Left hindlimb (tissue), 1 donor: ENCODE measurements around the gene SH3D19.

ENCODE experiments used
- DNase-seq: peaks from one replicate; pipeline ENCODE4 v3.0.0-alpha.2; 2018

The SH3D19 gene

DNA sequence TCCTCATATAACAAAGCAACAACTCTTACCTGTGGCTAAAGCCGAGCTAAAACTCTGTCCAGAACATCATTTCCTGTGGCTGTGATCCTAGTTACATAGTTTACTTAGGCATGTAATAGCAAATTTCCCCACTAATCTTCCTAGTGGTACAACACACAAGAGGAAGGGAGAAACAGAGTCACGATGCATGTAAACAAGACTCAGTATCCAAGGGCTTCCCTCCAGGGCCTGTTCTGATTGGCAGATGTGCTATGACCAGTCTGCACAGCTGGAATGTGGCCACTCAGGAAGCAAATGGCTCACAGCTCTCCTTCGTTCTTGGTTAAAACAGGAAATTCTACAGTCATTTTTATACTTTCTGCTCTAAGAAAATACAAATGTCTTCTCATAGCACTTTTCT lies 97.7 kb downstream of the SH3D19 start:
- DNase-seq = peak; percentile 85

DNA sequence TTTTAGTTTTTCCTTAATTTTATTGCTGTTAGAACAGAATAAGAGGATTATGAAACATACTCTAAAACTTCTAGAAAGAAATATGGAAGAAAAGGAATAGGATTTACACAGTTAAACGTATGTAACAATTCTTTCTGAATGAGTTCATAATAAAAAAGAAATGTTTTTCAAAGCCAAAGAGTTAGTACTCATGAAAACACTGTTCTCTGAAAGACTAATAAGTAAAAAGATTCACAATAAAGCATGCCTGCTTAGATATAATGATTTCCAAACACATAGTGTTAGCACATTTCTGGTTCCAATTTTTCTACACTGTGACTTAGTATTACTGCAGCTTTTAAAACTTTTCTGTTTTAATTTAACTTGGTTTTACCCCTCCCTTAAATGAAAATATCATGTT lies 98.2 kb downstream of the SH3D19 start:
- no peak for DNase-seq

DNA sequence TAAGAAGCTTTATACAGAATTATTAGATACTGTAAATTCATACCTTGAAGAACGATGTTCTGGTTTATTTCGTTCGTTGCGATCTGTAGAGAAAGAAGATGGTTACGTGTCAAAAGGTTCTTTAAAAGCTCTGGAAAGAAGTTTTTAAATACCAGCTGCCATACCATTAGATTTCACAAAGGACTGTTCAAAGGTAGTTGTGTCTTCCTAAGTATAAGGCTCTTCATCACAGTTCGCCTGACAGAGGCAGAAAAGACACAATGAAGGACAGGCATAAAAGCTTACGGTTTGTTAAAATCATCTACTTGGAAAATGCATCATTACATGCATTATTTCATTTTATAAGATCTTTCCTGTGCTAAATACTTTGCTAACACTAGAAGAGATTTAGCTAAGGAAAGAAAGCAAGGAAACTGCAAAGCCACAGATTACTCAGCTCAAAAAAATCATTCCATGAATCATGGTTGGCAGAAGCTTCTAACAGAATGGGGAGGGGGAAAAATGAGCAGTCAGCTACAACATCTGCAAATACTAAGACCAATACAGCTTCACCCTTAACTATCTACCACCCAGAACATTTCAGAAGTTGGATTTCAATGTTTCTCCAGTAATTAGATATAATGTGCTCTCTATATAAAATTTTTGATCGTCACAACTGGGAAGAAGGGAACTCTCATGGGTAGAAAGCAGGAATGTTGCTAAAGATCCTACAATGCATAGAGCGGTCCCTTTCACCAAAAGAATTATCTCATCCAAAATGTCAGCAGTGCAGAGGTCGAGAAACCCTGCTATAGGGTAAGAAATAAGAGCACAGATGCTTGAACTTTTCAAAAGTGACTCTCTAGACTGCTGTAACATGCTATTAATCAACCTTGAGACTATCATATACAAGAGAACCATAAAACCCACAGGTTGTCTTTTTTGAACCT lies 99.1 kb downstream of the SH3D19 start:
- DNase-seq = peak; percentile 51

DNA sequence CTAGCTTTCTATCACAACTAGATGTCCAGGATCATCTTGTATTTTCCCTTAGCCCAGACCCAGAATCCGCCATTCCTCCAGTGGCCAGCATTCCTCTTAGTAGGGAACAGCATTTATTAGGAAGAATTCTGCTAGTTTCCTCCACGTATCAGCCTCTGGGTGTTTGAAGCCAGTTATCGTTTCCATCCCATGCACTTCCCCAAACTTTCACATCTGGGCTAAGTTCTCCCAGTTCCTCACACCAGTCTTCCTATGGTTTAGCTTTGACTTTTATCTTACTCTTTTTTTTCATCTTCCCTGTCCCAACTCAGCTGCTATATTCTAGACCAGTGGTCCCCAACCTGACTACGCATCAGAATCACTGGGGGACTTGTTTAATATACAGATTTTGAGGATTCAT lies 101.9 kb downstream of the SH3D19 start:
- no peak for DNase-seq

DNA sequence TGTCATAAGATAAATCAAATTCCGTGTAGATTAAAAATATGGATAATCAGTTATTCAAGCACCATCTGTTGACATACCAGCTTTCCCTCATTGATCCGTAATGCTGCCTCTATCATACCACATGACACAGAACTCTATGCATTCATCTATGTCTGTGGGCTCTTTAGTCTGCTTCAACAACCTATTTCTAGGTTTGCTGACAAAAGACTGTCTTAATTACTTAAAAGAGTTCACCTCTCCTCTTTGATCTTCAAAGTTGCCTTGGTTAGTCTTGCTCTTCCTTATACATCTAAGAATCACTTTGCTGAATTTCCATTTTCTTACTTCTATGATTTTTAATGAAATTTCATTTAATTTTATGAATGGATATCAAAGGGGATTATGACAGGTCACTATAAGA lies 105.5 kb downstream of the SH3D19 start:
- no peak for DNase-seq

DNA sequence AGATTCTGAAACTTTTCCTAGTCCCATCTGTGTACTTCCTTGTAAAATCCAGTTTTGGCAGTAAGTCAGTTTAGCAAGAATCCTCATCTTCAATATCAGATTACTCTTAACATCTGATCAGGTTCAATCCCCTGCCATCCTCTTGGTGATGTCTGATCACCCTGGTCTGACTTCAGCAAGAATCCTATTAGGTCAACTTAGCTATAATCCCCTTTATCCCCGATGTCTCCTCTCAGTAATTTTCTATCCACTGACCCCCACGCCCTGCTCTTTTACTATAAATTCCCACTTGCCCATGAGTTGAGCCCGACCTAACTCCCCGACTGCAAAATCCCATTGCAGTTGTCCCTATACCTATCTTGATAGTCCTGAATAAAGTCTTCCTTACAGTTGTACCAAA lies 106.3 kb downstream of the SH3D19 start:
- no peak for DNase-seq

DNA sequence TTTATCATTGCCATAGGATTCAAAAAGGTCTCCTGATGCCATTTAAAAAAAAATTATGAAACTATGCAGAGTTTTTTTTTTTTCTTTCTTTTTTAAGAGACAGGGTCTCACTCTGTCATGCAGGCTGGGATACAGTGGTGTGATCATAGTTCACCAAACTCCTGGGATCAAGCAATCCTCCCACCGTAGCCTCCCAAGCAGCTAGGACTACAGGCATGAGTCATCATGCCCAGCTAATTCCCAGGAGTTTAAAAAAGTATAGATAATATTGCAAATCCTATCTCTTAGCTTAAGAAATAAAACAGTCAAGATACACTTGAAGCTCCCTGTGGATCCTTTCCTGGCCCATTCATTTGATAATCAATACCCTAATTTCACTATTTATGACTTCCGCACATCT lies 107.1 kb downstream of the SH3D19 start:
- no peak for DNase-seq

DNA sequence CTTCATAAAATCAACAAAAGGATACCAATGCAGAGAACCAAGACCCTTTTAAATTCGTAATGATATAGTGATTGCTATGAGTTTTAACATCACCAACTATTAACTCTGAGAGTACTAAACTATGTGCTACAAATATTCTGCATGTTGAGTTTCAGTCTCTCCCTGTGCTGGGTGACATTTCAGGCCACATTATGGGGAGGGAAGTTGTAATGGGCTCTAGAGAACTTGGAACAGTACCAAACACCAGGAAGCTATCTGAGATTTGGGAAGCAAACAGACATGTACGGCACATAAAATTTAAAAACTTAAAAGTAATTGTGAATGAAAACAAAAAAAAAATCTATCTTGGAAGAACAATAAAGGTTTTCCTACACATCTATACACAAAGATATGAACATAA lies 108.1 kb downstream of the SH3D19 start:
- no peak for DNase-seq

DNA sequence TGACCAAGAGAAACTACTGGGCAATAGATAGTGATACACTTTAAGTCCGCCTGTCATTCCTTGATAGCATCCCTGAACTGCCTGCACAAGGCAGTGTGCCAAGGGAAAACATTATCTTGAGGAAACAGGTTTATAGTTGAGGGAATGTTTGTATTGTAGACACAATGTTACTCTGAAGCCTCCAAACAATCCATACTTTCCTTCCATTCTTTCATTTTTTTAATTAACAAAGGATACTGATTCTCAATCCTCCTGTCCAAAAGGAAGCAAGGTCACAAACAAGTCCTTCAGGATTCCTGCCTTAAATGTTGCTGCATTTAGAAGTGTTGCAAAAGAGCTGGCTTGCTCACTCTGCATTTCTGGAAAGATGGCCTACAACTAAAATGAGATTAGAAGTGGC lies 110.1 kb downstream of the SH3D19 start:
- DNase-seq = no peak

DNA sequence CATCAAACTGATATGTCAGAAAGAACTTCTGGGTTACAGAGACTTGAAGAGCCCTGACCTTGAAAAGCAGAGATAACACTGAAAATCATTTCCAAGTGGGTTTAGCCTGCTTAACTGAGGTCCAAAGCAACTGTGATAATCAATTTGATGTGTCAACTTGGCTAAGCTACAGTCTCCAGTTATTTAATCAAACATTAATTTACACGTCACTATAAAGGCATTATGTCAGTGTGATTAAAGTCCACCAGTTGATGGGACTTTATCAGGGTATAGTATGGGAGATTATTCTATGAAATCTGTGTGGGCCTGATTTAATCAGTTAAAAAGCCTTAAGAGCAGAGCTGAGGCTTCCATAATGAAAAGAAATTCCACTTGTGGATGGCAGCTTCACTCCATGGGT lies 117.5 kb downstream of the SH3D19 start:
- no peak for DNase-seq

DNA sequence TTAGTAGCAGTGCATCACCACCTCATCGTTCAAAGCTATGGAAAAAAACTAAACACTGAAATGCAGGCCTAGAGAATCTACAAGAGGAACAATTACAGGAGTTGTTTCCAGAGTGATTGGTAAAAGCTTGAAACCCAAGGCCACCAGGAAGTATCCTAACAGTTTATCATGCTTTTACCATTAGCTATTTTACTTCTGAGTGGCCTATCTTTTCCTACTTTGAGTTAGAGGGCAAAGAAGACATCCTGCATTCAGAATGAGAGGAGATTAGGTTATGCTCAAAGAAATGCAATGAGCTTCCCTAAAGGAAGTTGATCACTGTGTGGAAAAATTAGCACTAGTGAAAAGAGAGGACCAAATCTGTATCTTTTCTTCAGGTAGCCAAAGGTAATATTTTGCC lies 118.2 kb downstream of the SH3D19 start:
- no peak for DNase-seq

DNA sequence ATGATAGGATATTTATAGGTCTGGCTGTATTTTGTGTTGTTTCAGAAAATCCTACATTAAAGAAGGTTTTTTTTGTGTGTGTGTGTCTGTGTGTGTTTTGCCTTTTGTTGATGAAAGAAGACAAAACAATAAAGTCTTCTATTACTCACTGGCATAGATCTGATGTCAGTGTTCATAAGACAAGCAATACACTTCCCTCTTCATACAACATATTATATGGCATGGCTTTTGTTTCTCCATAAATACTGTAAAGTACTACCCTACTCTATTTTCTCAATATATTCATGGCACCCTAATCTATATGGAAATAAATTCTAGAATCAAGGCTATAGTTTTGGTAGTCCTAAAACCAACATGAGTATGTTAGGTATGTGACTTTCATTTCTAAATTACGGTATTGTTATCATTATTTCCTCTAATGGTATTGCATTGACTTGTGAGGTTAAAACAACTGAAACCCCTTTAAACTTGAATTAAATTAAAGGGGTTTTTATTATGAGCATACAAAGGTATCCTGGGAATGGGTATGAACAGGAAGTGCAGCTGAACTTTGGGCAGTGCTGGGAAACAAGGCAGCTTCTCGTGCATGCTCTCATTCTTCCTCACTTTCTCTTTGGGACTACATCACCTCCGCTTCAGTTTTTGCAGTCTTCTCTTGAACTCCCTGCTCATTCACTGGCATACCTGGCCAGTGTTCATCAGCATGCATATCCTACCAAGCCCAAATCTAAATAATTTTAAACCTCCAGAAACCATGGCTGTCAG lies 119.0 kb downstream of the SH3D19 start:
- DNase-seq = no peak

DNA sequence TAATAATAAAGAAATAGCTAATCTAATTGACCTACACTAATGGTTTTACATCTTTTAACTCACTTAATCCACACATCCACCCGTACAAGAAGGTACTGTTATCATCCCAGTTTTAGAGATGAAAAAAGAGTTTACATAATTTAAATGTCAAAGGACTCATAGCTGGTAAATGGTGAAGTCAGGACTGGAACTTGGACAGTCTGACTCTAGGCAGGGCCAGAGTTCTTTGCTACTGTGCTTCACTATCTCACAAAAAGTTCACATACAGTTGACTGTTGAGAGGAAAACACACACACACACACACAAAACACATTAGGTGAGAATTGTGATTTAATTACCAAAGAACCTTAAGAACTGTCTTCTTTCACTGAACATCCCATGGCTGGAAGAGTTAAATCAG lies 119.7 kb downstream of the SH3D19 start:
- DNase-seq = no peak

DNA sequence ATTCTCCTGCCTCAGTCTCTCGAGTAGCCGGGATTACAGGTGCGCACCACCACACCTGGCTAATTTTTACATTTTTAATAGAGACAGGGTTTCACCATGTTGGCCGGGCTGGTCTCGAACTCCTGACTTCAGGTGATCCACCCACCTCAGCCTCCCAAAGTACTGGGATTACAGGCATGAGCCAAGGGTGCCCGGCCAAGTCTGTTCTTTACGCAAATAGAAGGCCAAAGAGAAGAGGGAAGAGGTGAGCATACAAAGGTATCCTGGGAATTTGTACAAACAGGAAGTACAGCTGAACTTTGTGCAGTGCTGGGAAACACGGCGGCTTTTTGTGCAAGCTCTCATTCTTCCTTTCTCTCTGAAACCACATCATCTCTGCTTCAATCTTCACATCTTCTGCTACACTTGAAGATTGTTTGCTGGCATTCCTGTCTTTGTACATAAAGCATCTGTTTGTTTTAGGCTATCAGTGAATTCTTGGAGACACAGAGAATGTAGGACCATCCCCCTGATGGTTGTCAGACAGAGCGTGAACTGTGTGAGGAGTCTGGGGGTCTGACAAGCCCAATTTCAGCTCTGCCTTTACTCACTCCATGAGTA lies 120.4 kb downstream of the SH3D19 start:
- DNase-seq = no peak

DNA sequence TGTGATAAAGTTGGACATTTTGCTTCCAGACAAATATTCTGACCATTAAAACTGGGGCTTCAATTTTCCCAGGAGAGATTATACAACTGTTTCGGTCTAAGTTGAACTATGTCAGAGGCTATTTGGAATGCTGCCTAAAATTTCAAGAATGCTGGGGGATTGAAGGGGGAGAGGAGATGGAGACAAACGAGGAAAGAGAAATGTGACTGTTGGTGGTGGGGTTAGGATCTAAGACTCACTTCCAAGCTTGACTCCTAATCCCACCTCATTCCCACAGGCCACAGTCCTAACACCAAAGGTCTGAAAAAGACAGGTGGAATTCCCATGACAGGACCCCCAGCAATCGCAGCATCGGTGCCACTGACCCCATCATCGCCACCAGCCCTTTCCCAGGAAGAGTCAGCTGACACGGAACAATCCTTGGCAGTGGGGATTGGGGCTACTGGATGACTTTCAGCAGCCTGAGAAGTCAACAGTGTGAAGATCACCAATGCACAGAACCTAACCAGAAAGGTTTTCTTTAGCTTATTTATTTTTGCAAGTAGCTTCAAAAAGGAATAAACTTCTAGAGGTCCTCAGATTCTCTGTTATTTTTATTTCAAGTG lies 122.5 kb downstream of the SH3D19 start:
- no peak for DNase-seq

DNA sequence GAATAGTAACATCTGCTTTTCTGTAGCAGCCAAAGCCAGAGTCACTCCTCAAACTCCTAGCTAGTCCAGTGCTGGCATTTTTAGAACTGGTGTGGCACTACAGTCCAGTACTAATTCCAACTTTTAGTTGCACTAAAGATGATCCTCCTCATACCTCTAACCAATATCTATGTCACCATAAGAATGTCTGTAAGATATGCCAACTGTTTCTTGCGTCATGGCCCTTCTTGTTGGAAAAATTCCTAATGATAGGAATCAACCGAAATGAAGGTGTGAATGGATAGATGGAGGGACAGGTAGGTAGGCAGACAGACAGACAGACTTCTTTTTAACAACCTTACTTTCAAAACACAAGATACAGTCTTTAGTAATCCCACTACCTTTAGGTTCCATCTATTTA lies 123.0 kb downstream of the SH3D19 start:
- DNase-seq = no peak

DNA sequence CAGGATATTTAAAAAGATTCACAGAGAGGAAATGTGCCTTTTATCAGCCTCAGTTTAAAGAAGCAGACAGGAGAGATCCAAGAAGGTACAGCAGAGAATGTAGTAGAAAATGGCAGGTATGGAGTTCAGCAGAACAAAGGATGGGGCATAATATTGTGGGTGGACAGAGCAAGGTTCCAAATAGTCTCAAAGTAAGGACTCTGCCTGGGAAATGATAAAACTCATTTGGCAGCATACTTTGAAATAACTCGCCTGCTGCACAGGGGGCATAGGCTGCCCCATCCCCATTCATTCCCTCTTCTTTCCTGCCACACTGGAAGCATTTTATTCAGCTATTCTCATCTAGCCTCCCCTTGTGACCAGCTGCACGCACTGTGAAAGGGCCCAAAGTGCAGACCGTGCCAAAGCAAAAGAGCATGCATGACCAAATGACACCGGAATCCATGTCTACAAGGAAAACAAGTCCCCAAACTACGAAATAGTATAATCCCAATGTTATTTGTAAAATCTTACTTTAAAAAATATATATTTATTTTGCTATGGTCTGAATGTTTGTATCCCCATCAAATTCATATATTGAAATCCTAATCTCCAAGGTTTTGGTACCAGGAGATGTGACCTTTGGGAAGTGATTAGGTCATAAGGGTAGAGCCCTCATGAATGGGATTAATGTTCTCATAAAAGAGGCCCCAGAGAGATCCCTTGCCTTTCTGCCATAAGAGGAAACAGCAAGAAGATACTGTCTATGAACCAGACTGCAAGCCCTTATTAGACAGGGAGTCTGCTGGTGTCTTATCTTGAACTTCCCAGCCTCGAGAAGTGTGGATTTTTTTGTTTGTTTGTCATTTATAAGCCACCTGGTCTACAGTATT lies 125.8 kb downstream of the SH3D19 start:
- DNase-seq = no peak

DNA sequence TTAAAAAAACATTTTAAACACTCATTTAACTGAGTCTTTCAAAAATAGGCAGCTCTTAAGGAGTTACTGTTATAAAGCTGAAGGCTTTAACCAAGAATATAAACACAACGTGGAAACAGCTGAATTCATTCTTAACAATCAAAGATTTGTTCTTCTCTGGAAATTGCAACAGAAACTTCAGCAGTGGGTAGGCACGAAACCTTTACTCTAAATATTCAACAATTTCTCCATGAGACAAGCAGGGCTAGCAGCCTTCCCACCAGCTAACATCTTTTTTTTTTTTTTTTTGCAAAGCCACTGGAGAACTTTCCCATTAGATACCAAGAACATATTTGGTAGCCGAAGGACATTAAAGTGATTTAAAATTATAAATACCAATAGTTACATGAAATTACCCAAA lies 126.7 kb downstream of the SH3D19 start:
- DNase-seq = no peak

DNA sequence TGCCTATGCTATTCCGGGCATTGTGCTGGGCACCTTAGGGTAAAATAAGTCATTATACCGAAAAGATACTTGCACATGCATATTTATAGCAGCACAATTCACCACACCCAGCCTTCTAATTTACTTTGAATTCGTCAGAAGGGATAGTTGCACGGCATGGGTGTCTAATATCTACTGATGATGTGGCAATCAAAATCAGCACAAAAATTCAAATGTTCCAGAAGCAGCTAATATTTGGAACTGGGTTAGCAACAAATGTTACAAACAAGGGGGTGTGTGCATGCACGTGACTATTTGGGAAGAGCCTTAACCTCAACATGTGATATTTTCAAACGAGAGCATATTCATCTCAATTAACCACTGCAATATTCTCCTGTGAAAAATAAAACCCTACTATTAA lies 128.2 kb downstream of the SH3D19 start:
- DNase-seq = no peak

DNA sequence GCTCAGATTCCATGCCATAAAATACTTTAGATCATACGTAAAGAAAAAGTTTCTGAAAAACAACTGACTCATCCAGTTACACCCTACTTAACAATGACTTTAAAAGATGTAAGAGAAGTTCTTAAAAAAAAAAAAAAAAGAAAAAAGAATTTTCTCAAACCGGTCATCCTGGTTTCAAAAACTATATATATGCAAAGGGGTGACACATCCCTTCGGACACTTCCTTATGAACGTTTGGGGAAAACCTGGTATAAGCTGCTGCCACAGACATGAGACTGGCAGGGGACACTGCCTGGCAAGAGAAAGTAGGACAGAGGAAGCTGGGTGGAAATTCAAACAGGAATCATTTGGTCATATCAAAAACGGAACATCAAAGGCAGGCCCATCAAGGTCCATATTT lies 129.6 kb downstream of the SH3D19 start:
- no peak for DNase-seq

DNA sequence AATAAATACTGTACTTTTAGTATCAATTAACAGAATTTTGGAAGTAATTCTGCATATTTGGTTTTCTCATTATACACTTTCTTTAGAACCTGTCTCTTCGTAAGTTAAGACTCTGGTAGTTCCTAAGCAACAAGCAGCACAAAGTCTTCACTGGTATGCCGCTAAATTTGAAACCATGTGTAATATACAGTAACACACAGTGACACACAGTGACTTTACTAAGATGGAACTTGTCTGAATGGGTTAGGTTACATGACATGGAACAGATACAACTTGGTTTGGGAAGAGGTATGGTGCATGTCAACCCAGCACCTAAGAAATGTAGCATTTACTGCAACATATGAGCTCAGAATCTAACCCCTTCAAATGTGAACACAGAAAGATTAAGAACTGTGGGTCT lies 132.0 kb downstream of the SH3D19 start:
- DNase-seq = no peak

DNA sequence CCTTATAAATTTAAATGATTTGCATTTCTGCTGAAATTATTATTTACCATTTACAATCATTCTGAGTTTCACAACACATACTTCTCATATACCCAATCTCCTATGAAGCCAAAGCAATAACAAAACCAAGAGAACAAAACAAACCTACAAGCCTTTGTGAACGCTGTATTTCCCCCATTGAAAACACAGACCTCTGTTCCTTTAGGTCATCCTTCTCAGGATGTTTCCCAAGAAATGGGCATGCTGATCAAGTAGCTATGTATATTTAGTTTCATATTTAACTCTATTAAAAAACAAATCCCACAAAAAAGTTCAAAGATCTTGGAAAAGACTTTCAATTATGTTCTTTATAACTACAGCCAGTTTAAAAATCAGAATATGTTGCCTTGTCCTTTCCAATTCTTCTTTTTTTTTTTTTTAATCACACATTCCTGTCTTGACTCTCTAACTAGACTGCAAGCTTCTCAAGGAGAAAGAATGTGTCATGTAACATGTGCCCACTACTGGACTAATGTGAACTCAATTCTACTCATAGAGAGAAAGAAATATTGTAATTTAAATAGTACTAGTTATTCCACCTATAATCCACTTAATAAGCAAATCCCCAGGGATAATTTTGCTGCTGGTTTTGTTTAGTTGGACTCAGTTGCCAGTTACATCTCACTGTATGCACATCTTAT lies 132.7 kb downstream of the SH3D19 start:
- no peak for DNase-seq
